GM19099 (cell line): ENCODE data around the gene TRAFD1.

Source experiments
- POLR2A ChIP-seq: IDR thresholded peaks from 3 replicates; pipeline ENCODE4 v1.6.1; 2011; ENCODE audit warnings: low read depth; ENCODE audit not compliant: insufficient read length; ENCODE audit errors: extremely low read depth

The TRAFD1 gene

GRCh38 chr12:112199136-112199535 lies 73.8 kb downstream of the TRAFD1 start:
- no peak for TF ChIP-seq POLR2A
